Activated CD8-positive, alpha-beta memory T cell treated with anti-CD3 and anti-CD28 coated beads, Interleukin-2, amount 50 U/mL, for 24 hours (primary cell): Measurements from ENCODE around the gene PILRA.
"Not testable (repeated sequence)": the region's sequence is repeated elsewhere in the genome, so short reads cannot be mapped to it uniquely, and the experiment has no call there.

ENCODE experiments used
- DNase-seq: peaks from one replicate; pipeline ENCODE4 v3.0.0-alpha.2; 2020; ENCODE audit errors: extremely low read depth

Gene PILRA

DNA sequence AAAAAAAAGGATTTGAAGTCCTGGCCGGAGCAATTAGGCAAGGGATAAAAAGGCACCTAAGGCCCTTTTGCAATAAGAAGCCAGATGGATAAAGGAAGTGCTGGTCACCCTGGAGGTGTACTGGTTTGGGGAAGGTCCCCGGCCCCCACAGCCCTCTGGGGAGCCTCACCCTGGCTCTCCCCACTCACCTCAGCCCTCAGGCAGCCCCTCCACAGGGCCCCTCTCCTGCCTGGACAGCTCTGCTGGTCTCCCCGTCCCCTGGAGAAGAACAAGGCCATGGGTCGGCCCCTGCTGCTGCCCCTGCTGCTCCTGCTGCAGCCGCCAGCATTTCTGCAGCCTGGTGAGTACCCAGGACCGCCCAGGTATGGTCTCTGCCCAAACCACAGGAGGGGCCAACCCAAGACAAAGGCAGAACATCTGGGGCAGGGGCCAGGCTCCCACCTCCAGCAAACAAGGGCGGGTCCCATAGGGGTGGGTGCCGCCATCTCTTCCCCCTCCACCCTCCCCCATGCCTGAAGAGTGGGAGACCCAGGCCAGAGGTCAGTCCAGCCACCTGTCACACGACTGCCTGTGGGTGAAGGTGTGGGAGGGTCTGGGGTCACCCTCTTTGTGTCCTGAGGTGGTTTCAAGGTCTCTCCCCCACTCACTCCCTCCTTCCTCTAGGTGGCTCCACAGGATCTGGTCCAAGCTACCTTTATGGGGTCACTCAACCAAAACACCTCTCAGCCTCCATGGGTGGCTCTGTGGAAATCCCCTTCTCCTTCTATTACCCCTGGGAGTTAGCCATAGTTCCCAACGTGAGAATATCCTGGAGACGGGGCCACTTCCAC is 15.0 kb upstream of the PILRA start, which contains the start of gene PILRB:
Gene PILRB (plus strand): TSS at position 91 of the 830 bp plus-strand sequence. CDS start 186 bp downstream, at position 277.
- DNase-seq: no peak

DNA sequence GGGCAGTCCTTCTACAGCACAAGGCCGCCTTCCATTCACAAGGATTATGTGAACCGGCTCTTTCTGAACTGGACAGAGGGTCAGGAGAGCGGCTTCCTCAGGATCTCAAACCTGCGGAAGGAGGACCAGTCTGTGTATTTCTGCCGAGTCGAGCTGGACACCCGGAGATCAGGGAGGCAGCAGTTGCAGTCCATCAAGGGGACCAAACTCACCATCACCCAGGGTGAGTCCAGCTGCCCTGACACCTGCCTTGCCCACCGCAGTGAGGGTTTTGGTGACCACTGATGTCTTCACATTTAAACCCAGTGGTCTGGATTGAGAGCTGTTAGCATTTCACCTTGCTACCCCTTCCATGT is 14.5 kb upstream of the PILRA start:
- no peak for DNase-seq

DNA sequence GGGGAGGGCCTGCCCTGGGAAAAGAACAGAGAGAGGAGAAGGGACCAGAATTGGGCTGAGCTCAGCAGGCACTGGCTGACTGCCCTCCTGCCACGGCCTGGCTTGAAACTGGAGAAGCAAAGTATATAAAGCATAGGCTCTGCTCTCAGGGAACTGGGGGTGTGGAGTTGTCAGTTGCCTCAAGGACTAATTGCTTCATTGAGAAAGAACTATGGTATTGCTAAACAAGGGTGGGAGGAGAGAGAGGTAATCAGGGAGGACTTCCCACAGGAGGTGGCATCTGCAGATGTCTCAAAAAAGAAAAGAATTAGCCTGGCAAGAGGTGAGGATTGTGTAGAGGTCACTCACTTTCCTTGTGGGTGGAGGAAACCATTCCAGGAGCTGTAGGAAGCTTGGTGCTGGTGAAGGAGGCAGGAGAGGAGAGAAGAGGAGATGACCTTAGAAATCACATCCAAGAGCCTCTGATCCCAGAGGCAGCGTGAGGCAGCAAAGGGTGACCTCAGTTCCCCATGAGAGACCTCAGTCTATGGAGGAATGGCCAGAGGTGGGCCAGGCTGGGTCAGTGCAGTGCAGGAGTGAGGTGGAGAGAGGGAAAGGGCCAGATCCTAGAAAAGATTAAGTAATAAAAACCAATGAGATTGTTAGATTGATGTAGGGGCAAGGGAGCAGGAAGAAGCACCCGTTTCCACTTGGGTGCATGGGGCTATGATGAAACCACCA is 13.0 kb upstream of the PILRA start:
- no peak for DNase-seq

DNA sequence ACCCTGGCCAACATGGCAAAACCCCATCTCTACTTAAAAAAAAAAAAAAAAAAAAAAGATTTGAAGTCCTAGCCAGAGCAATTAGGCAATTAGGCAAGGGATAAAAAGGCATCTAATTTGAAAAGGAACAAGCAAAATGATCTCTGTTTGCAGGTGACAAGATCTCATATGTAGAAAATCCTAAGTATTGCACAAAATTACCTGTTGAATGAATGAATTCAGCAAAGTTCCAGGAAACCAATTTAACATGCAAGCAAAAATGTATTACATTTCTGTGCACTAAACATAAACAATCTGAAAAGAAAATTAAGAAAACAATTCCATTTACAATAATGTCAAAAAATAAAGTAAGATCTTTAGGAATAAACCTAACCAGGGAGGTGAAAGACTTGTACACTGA is 10.2 kb upstream of the PILRA start:
- DNase-seq: no peak

DNA sequence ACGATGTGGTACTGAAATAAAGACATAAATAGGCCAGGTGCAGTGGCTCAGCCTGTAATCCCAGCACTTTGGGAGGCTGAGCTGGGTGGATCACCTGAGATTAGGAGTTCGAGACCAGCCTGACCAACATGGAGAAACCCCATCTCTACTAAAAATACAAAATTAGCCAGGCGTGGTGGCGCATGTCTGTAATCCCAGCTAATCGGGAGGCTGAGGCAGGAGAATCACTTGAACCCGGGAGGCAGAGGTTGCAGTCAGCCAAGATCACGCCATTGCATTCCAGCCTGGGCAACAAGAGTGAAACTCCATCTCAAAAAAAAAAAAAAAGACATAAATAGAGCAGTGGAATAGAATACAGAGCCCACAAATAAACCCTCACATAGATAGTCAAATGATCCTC is 9.5 kb upstream of the PILRA start:
- DNase-seq: not testable (repeated sequence)

DNA sequence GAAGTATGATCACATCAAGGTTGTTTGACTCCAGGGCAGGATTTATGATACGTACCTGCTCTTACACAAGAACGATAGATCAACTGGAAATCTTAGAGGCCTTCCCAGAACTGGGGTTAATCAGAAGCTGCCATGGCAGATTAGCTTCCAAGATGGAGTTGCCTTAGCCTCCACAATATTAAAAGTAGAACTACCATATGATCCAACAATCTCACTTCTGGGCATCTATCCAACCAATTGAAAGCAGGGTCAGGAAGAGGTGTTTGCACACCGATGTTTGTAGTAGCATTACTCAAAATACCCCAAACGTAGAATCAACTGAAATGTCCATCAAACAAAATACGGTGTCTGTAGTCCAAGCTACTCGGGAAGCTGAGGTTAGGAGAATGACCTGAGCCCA is 8.8 kb upstream of the PILRA start:
- DNase-seq: no peak

DNA sequence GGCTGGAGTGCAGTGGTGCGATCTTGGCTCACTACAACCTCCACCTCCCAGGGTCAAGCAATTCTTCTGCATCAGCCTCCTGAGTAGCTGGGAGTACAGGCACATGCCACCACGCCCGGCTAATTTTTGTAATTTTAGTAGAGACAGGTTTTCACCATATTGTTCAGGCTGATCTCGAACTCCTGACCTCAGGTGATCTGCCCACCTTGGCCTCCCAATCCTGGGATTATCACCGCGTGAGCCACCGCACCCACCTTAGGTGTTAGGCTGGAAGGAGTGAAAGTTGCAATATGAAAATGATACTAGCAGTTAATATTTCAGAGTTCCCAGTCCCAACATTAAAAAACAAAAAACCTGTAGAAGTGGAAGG is 7.3 kb upstream of the PILRA start:
- DNase-seq: not testable (repeated sequence)

DNA sequence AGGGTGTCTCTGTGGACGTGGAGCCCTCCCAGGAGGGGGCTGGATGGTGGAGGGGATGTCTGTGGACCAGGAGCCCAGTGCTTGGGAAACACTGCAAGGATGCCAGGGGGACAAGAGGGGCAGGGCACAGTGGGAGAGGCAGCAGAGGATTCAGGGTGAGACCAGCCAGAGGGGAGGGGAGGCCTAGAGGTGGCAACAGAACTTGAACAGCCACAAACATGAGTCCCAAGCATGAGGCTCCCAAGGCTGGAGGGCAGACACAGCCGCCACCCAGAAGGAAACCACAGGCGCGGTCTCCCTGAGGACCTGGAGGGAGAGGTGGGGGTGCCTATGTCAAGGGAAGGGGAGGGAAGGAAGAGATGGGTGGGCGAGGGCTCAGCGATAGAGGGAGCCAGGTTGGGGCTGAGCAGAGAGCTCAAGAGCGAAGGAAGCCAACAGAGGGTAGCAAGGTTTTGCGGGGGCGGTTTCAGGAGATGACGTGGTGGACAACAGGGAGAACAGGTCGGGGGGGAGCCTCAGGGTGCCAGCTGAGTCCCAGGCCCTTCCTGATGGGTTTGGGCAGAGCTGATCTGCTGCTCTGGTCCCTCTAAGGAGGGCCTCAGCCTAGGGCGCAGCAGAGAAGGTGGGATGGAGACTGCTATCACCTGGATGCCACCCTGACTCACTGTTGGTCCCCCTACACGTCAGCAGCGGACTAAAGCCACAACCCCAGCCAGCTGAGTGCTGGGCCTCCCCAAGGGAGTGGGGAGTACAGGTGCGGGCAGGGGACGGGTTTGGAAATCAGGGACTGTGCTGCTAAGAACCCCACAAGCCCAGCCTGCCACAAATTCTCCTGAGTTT is 6.7 kb upstream of the PILRA start:
- DNase-seq: no peak

DNA sequence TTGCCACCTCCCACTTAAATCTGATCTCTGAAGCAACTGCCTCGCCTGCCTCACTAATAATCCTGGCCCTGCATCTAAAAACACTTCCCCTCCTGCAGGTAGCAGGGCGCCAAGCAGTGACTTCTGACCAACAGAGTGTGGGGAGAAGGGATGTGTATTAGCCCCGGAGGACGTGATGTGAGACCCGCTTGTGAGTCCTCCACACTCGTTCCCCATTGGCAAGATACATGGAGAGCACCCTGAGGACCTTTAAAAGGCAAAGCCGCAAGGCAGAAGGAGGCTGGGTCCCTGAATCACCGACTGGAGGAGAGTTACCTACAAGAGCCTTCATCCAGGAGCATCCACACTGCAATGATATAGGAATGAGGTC is 6.1 kb upstream of the PILRA start:
- no peak for DNase-seq

DNA sequence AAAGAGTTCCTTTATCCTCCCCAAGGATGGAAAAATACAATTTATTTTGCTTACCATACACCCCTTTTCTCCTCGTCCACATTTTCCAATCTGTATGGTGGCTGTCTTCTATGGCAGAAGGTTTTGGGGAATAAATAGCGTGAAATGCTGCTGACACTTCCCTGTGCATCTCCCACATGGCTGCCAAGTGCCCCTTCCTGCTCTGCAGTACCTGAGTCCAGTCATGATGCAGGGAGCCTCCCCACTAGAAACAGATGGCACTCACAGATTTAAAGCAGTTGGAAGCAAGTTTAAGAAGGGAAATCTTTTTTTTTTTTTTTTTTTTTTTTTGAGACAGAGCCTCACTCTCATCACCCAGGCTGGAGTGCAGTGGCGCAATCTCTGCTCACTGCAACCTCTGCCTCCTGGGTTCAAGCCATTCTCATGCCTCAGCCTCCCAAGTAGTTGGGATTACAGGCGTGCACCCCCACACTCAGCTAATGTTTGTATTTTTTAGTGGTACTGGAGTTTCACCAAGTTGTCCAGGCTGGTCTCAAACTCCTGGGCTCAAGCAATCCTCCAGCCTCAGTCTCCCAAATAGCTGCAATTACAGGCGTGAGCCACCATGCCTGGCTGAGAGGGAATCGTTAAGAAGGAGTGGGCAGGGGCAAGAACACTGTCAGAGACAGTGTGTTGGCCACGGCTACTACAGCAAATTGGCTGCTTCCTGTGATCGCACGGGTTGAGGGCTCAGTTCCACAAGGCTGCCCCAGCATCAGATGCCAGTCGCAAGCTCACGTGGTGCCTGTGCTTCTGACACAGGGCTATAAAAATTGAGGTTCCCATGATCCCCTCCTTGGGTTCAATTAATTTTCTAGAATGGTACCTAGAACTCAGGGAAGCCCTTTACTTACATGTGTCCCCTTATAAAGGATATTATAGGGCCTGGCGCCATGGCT is 5.3 kb upstream of the PILRA start:
- no peak for DNase-seq

DNA sequence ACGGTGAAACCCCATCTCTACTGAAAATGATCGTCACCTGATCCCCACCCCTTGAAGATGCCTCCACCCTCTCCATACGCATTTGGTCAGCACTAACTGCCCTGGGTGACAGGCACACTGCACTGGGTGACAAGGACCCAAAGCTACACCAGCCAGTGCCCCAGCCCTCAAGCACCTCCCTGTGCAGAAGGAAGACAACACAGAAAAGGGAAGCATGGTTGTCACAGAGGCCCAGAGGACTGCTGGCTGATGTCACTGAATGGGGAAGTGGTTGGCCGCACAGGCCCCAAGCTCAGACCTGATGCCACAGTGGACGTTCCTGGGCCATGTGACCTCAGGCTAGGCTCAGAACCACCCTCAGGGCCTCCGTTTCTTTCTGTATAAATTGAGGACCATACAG is 4.2 kb upstream of the PILRA start:
- DNase-seq: no peak

DNA sequence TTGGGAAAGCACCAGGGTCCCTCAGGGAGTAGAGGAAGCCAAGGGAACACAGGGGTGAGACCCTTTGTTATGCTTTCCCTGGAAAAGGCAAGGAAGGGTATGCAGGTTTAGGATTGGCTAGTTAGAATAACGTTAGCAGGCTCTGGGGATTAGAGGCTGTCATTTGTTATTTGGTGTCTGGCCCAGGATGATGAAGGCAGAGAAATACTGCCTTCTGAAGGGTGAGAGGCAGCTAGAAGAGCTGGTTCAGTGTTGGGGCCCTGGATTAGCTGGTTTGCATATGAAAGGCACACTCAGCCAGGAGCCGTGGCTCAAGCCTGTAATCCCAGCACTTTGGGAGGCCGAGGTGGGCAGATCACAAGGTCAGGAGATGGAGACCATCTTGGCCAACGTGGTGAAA is 3.0 kb upstream of the PILRA start:
- no peak for DNase-seq

DNA sequence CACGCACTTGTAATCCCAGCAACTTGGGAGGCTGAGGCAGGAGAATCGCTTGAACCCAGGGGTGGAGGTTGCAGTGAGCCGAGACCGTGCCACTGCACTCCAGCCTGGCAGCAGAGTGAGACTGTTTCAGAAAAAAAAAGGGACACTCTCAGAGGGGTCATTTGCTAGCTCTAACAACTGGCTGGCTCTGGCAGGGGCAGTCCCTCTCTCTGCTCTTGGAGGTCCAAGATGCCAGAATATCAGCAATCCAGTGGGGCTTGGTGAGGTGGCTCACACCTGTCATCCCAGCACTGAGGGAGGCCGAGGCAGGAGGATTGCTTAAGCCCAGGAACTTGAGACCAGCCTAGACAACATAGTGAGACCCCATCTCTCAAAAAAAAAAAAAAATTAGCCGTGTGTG is 2.5 kb upstream of the PILRA start:
- DNase-seq: no peak

DNA sequence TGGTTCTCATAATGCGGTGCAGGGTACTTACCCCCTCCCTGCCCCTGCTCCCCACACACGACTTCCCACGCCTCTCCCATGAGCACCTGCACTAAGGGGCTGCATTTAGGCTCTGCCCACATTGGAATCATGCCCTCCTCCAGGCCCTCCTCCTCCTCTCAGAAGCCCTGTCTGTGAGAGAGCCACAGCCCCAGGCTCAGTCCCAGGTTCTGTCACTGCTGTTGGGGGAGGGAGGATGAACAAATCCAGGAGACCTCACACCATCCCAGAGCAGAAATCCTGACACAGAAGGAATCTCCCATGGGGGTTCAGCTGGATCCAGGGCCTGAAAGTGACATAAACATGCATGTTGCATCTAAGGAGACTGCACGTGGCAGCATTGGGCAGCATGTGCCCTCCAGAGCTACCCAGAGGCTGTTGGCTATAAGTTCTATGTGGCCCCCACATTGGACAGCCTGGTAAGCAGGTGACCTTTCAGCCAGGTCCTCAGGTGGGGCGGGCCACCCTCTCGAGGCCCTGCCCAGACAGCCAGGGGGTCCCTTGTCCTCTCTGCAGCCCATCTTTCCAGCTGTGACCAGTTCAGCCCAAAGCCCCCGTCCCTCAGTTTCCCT is 1.6 kb upstream of the PILRA start:
- no peak for DNase-seq

DNA sequence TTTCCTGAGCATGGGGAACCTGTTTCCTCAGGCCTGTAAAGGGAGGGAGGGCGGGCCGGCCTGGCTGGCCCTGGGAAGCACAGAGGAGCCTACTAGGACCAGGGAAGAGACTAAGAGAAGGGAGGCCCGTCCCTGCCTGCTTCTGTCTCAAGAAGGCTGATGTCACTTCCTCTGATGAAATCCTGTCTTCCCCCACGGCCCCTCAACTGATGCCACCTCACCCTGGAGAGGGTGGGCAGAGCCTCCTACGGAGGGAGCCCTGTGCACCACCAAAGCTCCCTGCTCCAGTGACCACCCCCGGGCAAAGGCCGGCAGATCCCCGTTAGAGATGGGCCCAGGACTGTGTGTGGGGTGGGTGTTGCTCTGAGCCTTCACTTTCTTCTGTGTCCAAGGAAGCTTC is 1.0 kb upstream of the PILRA start:
- no peak for DNase-seq

DNA sequence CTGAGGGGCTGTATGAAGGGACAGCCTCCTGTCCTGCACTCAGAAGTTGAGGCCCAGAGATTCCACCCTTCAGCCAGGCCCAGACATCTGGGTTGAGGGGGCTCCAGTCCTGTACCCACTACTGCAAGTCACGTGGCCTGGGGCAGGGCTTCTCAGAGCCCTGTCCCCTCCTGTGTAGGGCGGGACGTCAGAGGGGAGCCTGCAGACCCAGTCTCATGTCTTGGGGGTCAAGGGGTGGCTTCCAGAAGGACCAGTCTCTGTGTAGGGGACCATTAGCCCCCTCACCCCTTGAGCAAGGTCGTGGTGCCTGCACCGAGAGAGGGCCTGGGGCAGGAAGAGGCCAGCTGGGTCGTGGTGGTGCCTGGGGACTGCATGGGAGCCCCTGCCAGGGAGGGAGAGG is 593 bp upstream of the PILRA start:
- DNase-seq: no peak

DNA sequence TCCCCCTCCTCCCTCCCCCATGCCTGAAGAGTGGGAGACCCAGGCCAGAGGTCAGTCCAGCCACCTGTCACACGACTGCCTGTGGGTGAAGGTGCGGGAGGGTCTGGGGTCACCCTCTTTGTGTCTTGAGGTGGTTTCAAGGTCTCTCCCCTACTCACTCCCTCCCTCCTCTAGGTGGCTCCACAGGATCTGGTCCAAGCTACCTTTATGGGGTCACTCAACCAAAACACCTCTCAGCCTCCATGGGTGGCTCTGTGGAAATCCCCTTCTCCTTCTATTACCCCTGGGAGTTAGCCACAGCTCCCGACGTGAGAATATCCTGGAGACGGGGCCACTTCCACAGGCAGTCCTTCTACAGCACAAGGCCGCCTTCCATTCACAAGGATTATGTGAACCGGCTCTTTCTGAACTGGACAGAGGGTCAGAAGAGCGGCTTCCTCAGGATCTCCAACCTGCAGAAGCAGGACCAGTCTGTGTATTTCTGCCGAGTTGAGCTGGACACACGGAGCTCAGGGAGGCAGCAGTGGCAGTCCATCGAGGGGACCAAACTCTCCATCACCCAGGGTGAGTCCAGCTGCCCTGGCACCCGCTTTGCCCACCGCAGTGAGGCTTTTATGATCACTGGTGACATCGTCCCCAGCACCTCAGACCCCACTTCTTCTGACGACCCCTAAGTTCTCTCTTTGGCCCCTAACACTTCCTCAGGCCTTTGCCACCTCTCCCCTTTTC is 747 bp downstream of the PILRA start:
- DNase-seq: not testable (repeated sequence)

DNA sequence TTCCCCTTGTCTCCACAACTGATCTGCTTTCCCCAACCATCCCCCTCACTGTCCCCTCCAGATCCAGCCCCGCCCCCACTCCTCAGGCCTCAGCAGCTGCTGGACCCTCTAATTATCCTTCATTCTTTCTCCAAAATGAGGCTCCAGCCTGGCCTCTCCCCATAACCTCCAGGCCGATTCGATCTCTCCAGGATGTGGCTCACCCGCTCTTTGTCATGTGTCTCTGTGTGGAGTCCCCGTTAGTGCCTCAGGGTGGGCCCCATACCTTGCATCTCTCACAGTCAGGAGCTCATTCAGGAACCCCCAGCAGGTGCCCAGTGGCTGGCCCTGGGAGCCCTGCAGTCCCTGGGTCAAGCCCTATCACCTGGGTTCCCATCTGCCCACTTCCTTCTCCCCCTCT is 1.3 kb downstream of the PILRA start:
- DNase-seq: no peak

DNA sequence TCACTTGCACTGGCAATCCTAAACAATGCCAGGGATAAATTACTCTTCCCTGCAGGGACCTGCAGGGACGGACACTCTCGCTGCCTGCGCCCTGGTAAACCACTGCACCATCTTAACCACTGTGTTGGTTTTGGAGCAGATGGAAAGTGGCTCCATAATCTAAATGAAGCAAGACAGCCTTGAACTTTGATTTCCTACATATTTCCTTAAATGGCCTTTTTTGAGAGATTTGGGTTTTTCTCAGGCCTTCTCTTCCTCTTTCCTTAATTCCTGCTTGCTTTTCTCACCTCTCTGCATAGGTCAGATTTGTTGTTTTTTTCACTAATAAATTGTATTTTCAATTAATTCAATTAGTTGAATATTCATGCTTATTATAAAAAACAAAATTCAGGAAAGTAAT is 2.8 kb downstream of the PILRA start:
- DNase-seq: no peak

DNA sequence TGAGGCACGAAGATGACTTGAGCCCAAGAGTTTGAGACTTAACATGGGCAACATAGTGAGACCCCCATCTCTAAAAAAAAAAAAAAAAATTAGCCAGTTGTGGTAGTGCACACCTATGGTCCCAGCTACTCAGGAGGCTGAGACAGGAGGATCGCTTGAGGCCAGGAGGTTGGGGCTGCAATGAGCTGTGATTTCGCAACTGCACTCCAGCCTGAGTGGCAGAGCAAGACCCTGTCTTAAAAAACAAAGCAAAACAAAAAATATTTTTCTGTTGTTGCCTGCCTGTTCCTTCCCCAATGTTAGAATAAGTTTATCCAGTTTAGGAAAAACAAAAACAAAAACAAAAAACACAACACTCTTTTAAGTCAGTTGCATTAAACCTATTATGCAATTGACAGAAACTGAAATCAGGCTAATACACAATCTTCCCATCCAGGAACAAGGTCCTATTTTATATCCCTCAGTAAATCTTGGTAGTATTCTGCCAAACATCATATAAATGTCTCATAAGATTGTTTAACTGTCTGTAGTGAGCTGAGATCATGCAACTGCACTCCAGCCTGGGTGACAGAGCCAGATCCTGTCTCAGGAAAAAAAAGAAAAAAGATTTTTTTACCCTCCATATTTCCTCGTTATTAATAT is 4.9 kb downstream of the PILRA start:
- no peak for DNase-seq
